ENCODE data around the gene RAB3GAP1.

DNA sequence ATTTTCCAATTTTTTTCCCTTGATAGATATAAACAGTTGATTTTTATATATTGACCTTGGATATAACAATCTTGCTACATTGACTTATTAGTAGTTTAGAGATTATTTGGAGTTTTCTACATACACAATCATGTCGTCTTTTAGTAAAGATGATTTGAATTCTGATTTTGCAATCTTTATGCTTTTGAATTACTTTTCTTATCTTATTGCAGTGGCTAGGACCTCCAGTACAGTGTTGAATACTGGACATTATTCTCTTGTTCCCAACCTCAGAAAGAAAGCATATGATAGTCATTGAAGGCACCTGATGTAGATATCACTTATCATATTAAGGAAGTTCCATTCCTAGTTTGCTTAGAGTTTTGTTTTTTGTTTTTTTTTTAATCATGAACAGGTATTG lies 90.2 kb downstream of the RAB3GAP1 start:
- TF ChIP-seq, protein P1, sequence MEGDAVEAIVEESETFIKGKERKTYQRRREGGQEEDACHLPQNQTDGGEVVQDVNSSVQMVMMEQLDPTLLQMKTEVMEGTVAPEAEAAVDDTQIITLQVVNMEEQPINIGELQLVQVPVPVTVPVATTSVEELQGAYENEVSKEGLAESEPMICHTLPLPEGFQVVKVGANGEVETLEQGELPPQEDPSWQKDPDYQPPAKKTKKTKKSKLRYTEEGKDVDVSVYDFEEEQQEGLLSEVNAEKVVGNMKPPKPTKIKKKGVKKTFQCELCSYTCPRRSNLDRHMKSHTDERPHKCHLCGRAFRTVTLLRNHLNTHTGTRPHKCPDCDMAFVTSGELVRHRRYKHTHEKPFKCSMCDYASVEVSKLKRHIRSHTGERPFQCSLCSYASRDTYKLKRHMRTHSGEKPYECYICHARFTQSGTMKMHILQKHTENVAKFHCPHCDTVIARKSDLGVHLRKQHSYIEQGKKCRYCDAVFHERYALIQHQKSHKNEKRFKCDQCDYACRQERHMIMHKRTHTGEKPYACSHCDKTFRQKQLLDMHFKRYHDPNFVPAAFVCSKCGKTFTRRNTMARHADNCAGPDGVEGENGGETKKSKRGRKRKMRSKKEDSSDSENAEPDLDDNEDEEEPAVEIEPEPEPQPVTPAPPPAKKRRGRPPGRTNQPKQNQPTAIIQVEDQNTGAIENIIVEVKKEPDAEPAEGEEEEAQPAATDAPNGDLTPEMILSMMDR (IDR thresholded peaks at IDR 0.05), result no peak
- TF ChIP-seq POLR2A (IDR thresholded peaks at IDR 0.05), result no peak

All from testis (tissue), 2 donors.